ENCODE data around the gene OLFM2. TPM values are rescaled to one million over a fixed set of nuclear protein-coding genes. Genes with fewer than 3 reads are reported as not detected.

OLFM2 gene
- polyA plus RNA-seq, 1 donor: 18.9 TPM

- DNase-seq: no peak
These were observed 24.7 kb downstream of the OLFM2 start for GRCh38 chr19:9911524-9912185.

- no peak for DNase-seq
These were observed 25.7 kb downstream of the OLFM2 start for GRCh38 chr19:9910625-9911024.

- no peak for DNase-seq
These were observed 27.1 kb downstream of the OLFM2 start for GRCh38 chr19:9909251-9909650.

- no peak for DNase-seq
These were observed 29.7 kb downstream of the OLFM2 start for GRCh38 chr19:9906475-9907087.

- DNase-seq: no peak
These were observed 33.0 kb downstream of the OLFM2 start for GRCh38 chr19:9903336-9903735.

GRCh38 chr19:9901642-9902041 is 34.7 kb downstream of the OLFM2 start:
- DNase-seq: no peak

GRCh38 chr19:9901020-9901419 is 35.3 kb downstream of the OLFM2 start:
- no peak for DNase-seq

- no peak for DNase-seq
These were observed 44.5 kb downstream of the OLFM2 start for GRCh38 chr19:9891609-9892373.

GRCh38 chr19:9885077-9885552 is 51.2 kb downstream of the OLFM2 start:
- DNase-seq: no peak

GRCh38 chr19:9883764-9884163 is 52.6 kb downstream of the OLFM2 start:
- DNase-seq: no peak

- peak; percentile 31 for DNase-seq
These were observed 53.0 kb downstream of the OLFM2 start for GRCh38 chr19:9883231-9883758.

GRCh38 chr19:9881720-9882119 is 54.6 kb downstream of the OLFM2 start:
- DNase-seq: no peak

- no peak for DNase-seq
These were observed 57.7 kb downstream of the OLFM2 start for GRCh38 chr19:9878511-9879196.

- no peak for DNase-seq
These were observed 58.4 kb downstream of the OLFM2 start for GRCh38 chr19:9877780-9878510.

- no peak for DNase-seq
These were observed 60.5 kb downstream of the OLFM2 start for GRCh38 chr19:9875796-9876195.

GRCh38 chr19:9875031-9875627 is 61.2 kb downstream of the OLFM2 start:
- DNase-seq: no peak

- DNase-seq: no peak
These were observed 63.6 kb downstream of the OLFM2 start for GRCh38 chr19:9872618-9873242.

GRCh38 chr19:9871626-9872338 is 64.5 kb downstream of the OLFM2 start:
- DNase-seq: no peak

- no peak for DNase-seq
These were observed 67.2 kb downstream of the OLFM2 start for GRCh38 chr19:9868983-9869617.

Measured in left kidney (tissue), 2 donors.